GM10847 (cell line): ENCODE results near the gene FAM13C.

ENCODE experiments used
- POLR2A ChIP-seq: IDR thresholded peaks from 2 replicates; pipeline ENCODE4 v1.6.1; 2011; ENCODE audit not compliant: insufficient read length; ENCODE audit errors: extremely low read depth

FAM13C gene

GRCh38 chr10:59243611-59244195 lies 118.6 kb downstream of the FAM13C start:
- no peak for TF ChIP-seq POLR2A

- TF ChIP-seq POLR2A: no peak
These were observed 119.4 kb downstream of the FAM13C start for GRCh38 chr10:59242991-59243390.

- TF ChIP-seq POLR2A: no peak
These were observed 120.3 kb downstream of the FAM13C start for GRCh38 chr10:59242057-59242456.

- TF ChIP-seq POLR2A: no peak
These were observed 121.7 kb downstream of the FAM13C start for GRCh38 chr10:59240582-59241183.

GRCh38 chr10:59237775-59238174 lies 124.6 kb downstream of the FAM13C start:
- TF ChIP-seq POLR2A: no peak

GRCh38 chr10:59236064-59236697 lies 126.2 kb downstream of the FAM13C start:
- no peak for TF ChIP-seq POLR2A

- no peak for TF ChIP-seq POLR2A
These were observed 127.4 kb downstream of the FAM13C start for GRCh38 chr10:59234816-59235429.

GRCh38 chr10:59234194-59234593 lies 128.2 kb downstream of the FAM13C start:
- TF ChIP-seq POLR2A: no peak

- TF ChIP-seq POLR2A: no peak
These were observed 132.9 kb downstream of the FAM13C start for GRCh38 chr10:59229441-59229840.

- TF ChIP-seq POLR2A: no peak
These were observed 135.1 kb downstream of the FAM13C start for GRCh38 chr10:59227136-59227673.

GRCh38 chr10:59225211-59225610 lies 137.1 kb downstream of the FAM13C start:
- TF ChIP-seq POLR2A: no peak

GRCh38 chr10:59222788-59223187 lies 139.6 kb downstream of the FAM13C start:
- no peak for TF ChIP-seq POLR2A

- no peak for TF ChIP-seq POLR2A
These were observed 146.0 kb downstream of the FAM13C start for GRCh38 chr10:59216178-59216869.

GRCh38 chr10:59214160-59214559 lies 148.2 kb downstream of the FAM13C start:
- no peak for TF ChIP-seq POLR2A

- no peak for TF ChIP-seq POLR2A
These were observed 150.0 kb downstream of the FAM13C start for GRCh38 chr10:59212301-59212798.
